Stomach (tissue), 9 donors: ENCODE results near the gene CCDC51. TPM values are rescaled to one million over a fixed set of nuclear protein-coding genes. Genes with fewer than 3 reads are reported as not detected.

ENCODE experiments used
- DNase-seq, 2 donors: peaks; one replicate each; pipeline versions ENCODE4 v3.0.0 to v3.0.0-alpha.2; 2013 to 2019
- H3K27ac ChIP-seq, 5 donors: fragments of 200-600 bp in 4 of 5; sonication (generic) in 4 of 5; one replicate each; pipeline ENCODE4 v1.5.1; 2013 to 2019; ENCODE audit warnings: mild to moderate bottlenecking in 1 of 5, moderate library complexity in 1 of 5
- H3K27me3 ChIP-seq, 3 donors: fragments of 200-600 bp; sonication (generic); one replicate each; pipeline ENCODE4 v1.5.1; 2017 to 2019; ENCODE audit warnings: mixed run types in 1 of 3
- H3K36me3 ChIP-seq, 4 donors: fragments of 200-600 bp; sonication (generic); 1 replicate in 3 of 4; 2 replicates in 1 of 4; pipeline ENCODE4 v1.5.1; 2016 to 2019
- H3K4me1 ChIP-seq, 4 donors: fragments of 200-600 bp; sonication (generic); one replicate each; pipeline ENCODE4 v1.5.1; 2016 to 2019
- H3K4me3 ChIP-seq, 4 donors: fragments of 200-600 bp; sonication (generic) in 3 of 4; one replicate each; pipeline ENCODE4 v1.5.1; 2016 to 2019; ENCODE audit warnings: mild to moderate bottlenecking in 1 of 4
- H3K9me3 ChIP-seq, 4 donors: fragments of 200-600 bp; sonication (generic); one replicate each; pipeline ENCODE4 v1.5.1; 2016 to 2019
- EP300 ChIP-seq: sonication (generic); formaldehyde crosslinking; IDR thresholded peaks from one replicate; pipeline ENCODE4 v1.6.1; 2017; ENCODE audit warnings: antibody characterized with exemption
- POLR2A ChIP-seq, 4 donors: fragments of 450-650 bp; IDR thresholded peaks; one replicate each; pipeline ENCODE4 v1.6.1; 2016; ENCODE audit warnings: antibody characterized with exemption in 4 of 4, control low read depth in 2 of 4, mild to moderate bottlenecking in 1 of 4, moderate library complexity in 1 of 4
- POLR2AphosphoS5 ChIP-seq, 3 donors: sonication (generic); formaldehyde crosslinking; IDR thresholded peaks; one replicate each; pipeline ENCODE4 v1.6.1; 2016; ENCODE audit warnings: antibody characterized with exemption in 3 of 3
- WGBS, 5 donors: extraction: QIAGEN DNeasy Blood & Tissue Kit in 3 of 5; methylation state at CpG; one replicate each; pipeline versions ENCODE4 v1.1.5 to v1.1.7; 2013 to 2018; 5-methylcytosine and 5-hydroxymethylcytosine counted together
- intact Hi-C: fragments of 100-400 bp; cut with DNase I; formaldehyde crosslinking; loops from one replicate; pipeline ENCODE4 v1.15.1; 2023; ENCODE audit warnings: low total_unique reads
- polyA plus RNA-seq, 3 donors: library from polyadenylated mRNA; stranded (reverse); fragments of 200-250 nt; gene quantifications; one replicate each; pipeline ENCODE4 v1.2.3, GENCODE V29; 2013
- total RNA-seq, 5 donors: library from RNA; depleted of rRNA; stranded (reverse); fragments of >200 nt; gene quantifications; one replicate each; pipeline versions ENCODE4 v1.1.0 to v1.2.3, GENCODE V29; 2014 to 2016
- TF ChIP-seq, protein P1 (sequence below), 7 experiments: fragments of 450-650 bp in 4 of 7; fragments of 200-600 bp in 3 of 7; sonication (generic) in 3 of 7; IDR thresholded peaks; one replicate each; pipeline ENCODE4 v1.5.1; 2016 to 2019; ENCODE audit warnings: antibody characterized with exemption in 7 of 7, control low read depth in 2 of 7, mild to moderate bottlenecking in 1 of 7
- donor health status: healthy with polysubstance abuse.
- donor health status: Bipolar disorder and iron deficiency.
- donor health status: healthy.

The CCDC51 gene
- total and polyA plus RNA-seq, 8 donors = 1.8 to 12.5 (median 8.3) TPM

DNA sequence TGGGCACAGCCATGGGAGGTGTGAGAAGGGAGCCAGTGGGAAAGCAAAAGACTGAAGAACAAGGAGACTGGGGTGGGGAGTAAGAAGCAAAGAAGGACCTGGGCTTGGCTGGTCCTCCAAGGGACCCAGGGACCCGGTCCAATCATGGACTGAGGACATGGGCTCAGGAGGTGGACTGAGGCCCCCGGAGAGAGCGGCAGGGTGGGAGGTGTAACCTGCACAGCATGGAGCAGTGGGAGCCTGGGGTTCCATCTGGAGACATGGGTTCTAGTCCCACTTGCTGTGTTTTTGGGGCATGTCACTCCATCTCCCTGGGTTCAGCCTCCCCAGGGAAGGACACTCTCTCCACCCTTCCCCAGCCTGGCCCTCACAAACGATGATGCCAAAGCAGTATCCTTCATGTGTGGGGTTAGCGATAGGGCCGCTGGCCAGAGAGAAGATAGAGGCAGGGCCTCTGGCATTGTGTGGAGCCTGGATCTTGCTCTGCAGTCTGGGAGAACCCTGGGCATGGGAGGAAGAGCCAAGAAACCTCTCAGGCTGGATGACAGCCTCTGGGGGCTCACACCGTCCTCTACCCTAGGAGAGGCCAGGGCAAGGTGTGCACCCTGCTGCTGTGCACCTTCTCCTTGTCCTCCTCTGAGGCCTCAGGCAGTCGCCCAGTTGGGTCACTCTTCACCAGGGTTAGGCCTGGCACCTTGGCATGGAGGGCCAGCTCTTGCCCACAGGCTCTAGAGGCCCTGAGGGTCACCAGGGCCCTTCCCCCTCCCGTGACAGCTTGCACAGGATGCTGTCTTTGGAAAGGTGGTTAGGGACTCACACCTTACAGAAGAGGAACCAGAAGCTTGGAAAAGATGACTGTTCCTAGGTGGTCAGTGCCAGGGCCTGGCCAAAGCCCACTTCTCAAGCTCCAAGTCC lies 41.9 kb downstream of the CCDC51 start:
- 61 to 70% (median 65%) methylated on average over 7 to 9 of the region's 9 CpGs for WGBS, 5 donors
- peak in 1 of 2 donors; percentile 2 for DNase-seq
- TF ChIP-seq POLR2AphosphoS5 (IDR thresholded peaks at IDR 0.05) (no peak), POLR2A (IDR thresholded peaks at IDR 0.05) (no peak), EP300 (no peak)
- TF ChIP-seq, protein P1, sequence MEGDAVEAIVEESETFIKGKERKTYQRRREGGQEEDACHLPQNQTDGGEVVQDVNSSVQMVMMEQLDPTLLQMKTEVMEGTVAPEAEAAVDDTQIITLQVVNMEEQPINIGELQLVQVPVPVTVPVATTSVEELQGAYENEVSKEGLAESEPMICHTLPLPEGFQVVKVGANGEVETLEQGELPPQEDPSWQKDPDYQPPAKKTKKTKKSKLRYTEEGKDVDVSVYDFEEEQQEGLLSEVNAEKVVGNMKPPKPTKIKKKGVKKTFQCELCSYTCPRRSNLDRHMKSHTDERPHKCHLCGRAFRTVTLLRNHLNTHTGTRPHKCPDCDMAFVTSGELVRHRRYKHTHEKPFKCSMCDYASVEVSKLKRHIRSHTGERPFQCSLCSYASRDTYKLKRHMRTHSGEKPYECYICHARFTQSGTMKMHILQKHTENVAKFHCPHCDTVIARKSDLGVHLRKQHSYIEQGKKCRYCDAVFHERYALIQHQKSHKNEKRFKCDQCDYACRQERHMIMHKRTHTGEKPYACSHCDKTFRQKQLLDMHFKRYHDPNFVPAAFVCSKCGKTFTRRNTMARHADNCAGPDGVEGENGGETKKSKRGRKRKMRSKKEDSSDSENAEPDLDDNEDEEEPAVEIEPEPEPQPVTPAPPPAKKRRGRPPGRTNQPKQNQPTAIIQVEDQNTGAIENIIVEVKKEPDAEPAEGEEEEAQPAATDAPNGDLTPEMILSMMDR (IDR thresholded peaks at IDR 0.05) = no peak
- peaks cover 0 to 21% (median 16%) of the 10 kb centered on the region in 4 donors for H3K4me1 ChIP-seq
- no peak overlapping the region for H3K27ac ChIP-seq
- peaks cover 0 to 4% (median 0%) of the 10 kb centered on the region in 3 donors for H3K27me3 ChIP-seq
- H3K9me3 ChIP-seq = no peaks in the 10 kb centered on the region
- H3K4me3 ChIP-seq = no peak overlapping the region
- intact Hi-C loops = no loop called here
- H3K36me3 ChIP-seq = peaks cover 0 to 3% (median 0%) of the 10 kb centered on the region in 4 donors

GRCh38 chr3:48395714-48396113 lies 44.2 kb downstream of the CCDC51 start:
- TF ChIP-seq, protein P1 (IDR thresholded peaks at IDR 0.05) = no peak
- TF ChIP-seq EP300 (no peak), POLR2A (IDR thresholded peaks at IDR 0.05) (no peak)
- DNase-seq = no peak

DNA sequence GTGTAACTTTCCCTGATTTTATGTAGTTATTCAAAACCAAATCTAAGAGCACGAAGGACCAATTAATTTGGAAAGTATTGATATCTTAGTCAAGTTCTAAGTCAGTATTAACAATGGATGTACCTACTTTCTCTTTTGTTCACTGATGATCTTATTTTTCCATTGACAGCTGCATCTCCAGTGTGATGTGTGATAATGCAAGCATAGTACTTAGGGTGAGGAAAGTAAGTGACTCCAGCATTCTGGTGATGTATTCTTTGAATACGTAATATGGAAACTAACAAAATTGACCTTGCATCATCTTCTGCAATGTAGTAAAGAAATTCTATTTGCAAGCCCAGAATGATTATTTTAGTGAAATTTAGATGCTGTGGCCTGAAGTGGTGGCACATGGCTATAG lies 45.5 kb downstream of the CCDC51 start:
- Histone ChIP-seq H3K4me1 (no peaks in the 10 kb centered on the region), H3K27ac (no peak overlapping the region), H3K36me3 (no peaks in the 10 kb centered on the region), H3K9me3 (no peaks in the 10 kb centered on the region), H3K27me3 (peaks cover 0 to 4% (median 0%) of the 10 kb centered on the region in 3 donors), H3K4me3 (no peak overlapping the region)
- WGBS, 5 donors = 82 to 93% (median 86%) methylated on average over 2 of the region's 2 CpGs
- DNase-seq = no peak
- TF ChIP-seq POLR2AphosphoS5 (IDR thresholded peaks at IDR 0.05) (no peak), POLR2A (IDR thresholded peaks at IDR 0.05) (no peak), EP300 (no peak)
- TF ChIP-seq, protein P1 (IDR thresholded peaks at IDR 0.05) = no peak
- intact Hi-C loops = no loop called here

More at GRCh38 chr3:48395714-48396113, 44.2 kb downstream of the CCDC51 start:
- no peak overlapping the region for H3K4me3 ChIP-seq
- no peaks in the 10 kb centered on the region for H3K9me3 ChIP-seq
- intact Hi-C loops = no loop called here
- no peaks in the 10 kb centered on the region for H3K36me3 ChIP-seq
- WGBS, 5 donors = 49 to 68% (median 58%) methylated on average over 3 of the region's 3 CpGs
- H3K27ac ChIP-seq = no peak overlapping the region
- H3K4me1 ChIP-seq = no peaks in the 10 kb centered on the region
- peaks cover 0 to 4% (median 0%) of the 10 kb centered on the region in 3 donors for H3K27me3 ChIP-seq

GRCh38 chr3:48388966-48389365 lies 51.0 kb downstream of the CCDC51 start:
- 46 to 60% (median 50%) methylated on average over 2 of the region's 2 CpGs for WGBS, 5 donors
- peaks cover 0 to 8% (median 3%) of the 10 kb centered on the region in 4 donors for H3K9me3 ChIP-seq
- DNase-seq = no peak
- H3K27me3 ChIP-seq = no peaks in the 10 kb centered on the region
- H3K27ac ChIP-seq = no peak overlapping the region
- no peak overlapping the region for H3K4me3 ChIP-seq
- no peaks in the 10 kb centered on the region for H3K4me1 ChIP-seq
- TF ChIP-seq POLR2A (IDR thresholded peaks at IDR 0.05) (no peak), EP300 (no peak), POLR2AphosphoS5 (IDR thresholded peaks at IDR 0.05) (no peak)
- TF ChIP-seq, protein P1 (IDR thresholded peaks at IDR 0.05) = no peak
- intact Hi-C loops = no loop called here
- H3K36me3 ChIP-seq = no peaks in the 10 kb centered on the region
